PC-9 (cell line): ENCODE results near the gene HOXA1. TPM values are rescaled to one million over a fixed set of nuclear protein-coding genes. Genes with fewer than 3 reads are reported as not detected.

Experiments
- BruUV-seq: library from RNA; stranded (reverse); fragments of 400-500 nt; replicated peaks from 2 replicates; lab custom pipeline; 2021; lab: Mats Ljungman, UMichigan
- CTCF ChIA-PET: fragments of 300-600 bp; sonication (Branson Sonifier 250); formaldehyde crosslinking; loops from one replicate; lab custom pipeline; 2022; ENCODE audit warnings: antibody characterized with exemption; lab: Charles Lee
- POLR2A ChIA-PET: fragments of 300-600 bp; sonication (Branson Sonifier 250); formaldehyde crosslinking; loops from one replicate; lab custom pipeline; 2022; ENCODE audit warnings: antibody characterized with exemption; ENCODE audit not compliant: unreplicated experiment; lab: Charles Lee
- DNase-seq, 2 experiments: peaks; one replicate each; pipeline versions ENCODE4 v3.0.0 to v3.0.0-alpha.2; 2015 to 2022; ENCODE audit warnings: mixed read lengths in 1 of 2
- H2AFZ ChIP-seq: fragments of 200-600 bp; sonication (generic); 2 replicates; pipeline ENCODE4 v1.8.1; 2017; ENCODE audit warnings: antibody characterized with exemption
- H3F3A ChIP-seq: fragments of 200-600 bp; sonication (generic); 2 replicates; pipeline ENCODE4 v1.8.1; 2017; ENCODE audit warnings: antibody characterized with exemption, mild to moderate bottlenecking, low read depth; ENCODE audit not compliant: insufficient read depth
- H3K27ac ChIP-seq: fragments of 200-600 bp; sonication (generic); 2 replicates; pipeline ENCODE4 v1.6.1; 2016; ENCODE audit warnings: mixed run types
- H3K27me3 ChIP-seq: fragments of 200-600 bp; sonication (generic); 2 replicates; pipeline ENCODE4 v1.6.1; 2016; ENCODE audit warnings: low read depth, mixed run types; ENCODE audit not compliant: insufficient read depth
- H3K36me3 ChIP-seq: fragments of 200-600 bp; sonication (generic); 2 replicates; pipeline ENCODE4 v1.6.1; 2016; ENCODE audit warnings: low read depth, mixed run types
- H3K4me1 ChIP-seq: fragments of 200-600 bp; sonication (generic); replicated peaks from 2 replicates; pipeline ENCODE4 v1.6.1; 2016; ENCODE audit warnings: mixed run types; ENCODE audit not compliant: insufficient read depth
- H3K4me2 ChIP-seq: fragments of 200-600 bp; sonication (generic); 2 replicates; pipeline ENCODE4 v1.6.1; 2017; ENCODE audit warnings: mixed run types
- H3K4me3 ChIP-seq: fragments of 200-600 bp; sonication (generic); 2 replicates; pipeline ENCODE4 v1.6.1; 2016; ENCODE audit warnings: mixed run types
- H3K79me2 ChIP-seq: fragments of 200-600 bp; sonication (generic); 2 replicates; pipeline ENCODE4 v1.6.1; 2017; ENCODE audit warnings: low read depth, mixed run types
- H3K9me2 ChIP-seq: fragments of 200-600 bp; sonication (generic); 2 replicates; pipeline ENCODE4 v1.8.1; 2017; ENCODE audit warnings: mild to moderate bottlenecking; ENCODE audit not compliant: insufficient read depth
- H3K9me3 ChIP-seq: fragments of 200-600 bp; sonication (generic); 2 replicates; pipeline ENCODE4 v1.8.1; 2016; ENCODE audit warnings: low read depth; ENCODE audit not compliant: insufficient read depth
- H4K20me1 ChIP-seq: fragments of 200-600 bp; sonication (generic); 2 replicates; pipeline ENCODE4 v1.8.1; 2017; ENCODE audit not compliant: insufficient read depth
- CTCF ChIP-seq: fragments of 200-600 bp; sonication (generic); conservative IDR thresholded peaks from 2 replicates; pipeline ENCODE4 v1.6.1; 2017; ENCODE audit warnings: mixed run types, antibody characterized with exemption, mild to moderate bottlenecking, moderate library complexity
- EZH2 ChIP-seq: fragments of 200-600 bp; sonication (generic); IDR thresholded peaks from 2 replicates; pipeline ENCODE4 v1.8.0; 2017; ENCODE audit warnings: antibody characterized with exemption, low read depth
- intact Hi-C: fragments of 100-400 bp; cut with micrococcal nuclease; formaldehyde crosslinking; loops from one replicate; pipeline ENCODE4 v1.10.0; 2022; ENCODE audit not compliant: unreplicated experiment
- total RNA-seq: library from RNA; stranded (reverse); gene quantifications from 2 replicates; pipeline ENCODE4 v1.2.3, GENCODE V29; 2021

The HOXA1 gene
- total RNA-seq, 1 experiment from 2014 or later, result 2.2 TPM

- no peaks in the 10 kb centered on the region for H3K36me3 ChIP-seq
- H3K79me2 ChIP-seq, result no peaks in the 10 kb centered on the region
- BruUV-seq, result no TSS peak
- peaks cover 22% of the 10 kb centered on the region for H3F3A ChIP-seq
- TF ChIP-seq EZH2 (no peak), CTCF (no peak)
- peaks cover 63% of the 10 kb centered on the region for H3K4me1 ChIP-seq
- intact Hi-C loops, result loop anchor here (2.0 kb wide), 1 partner anchor 41 kb away; no protein-coding TSS in a partner anchor
- ChIA-PET POLR2A (interaction anchor here (0.6 to 0.7 kb wide), 3 partner anchors 29 to 42 kb away, joined by 3 to 5 read pairs (median 5); no protein-coding TSS in a partner anchor), CTCF (no interaction called here)
- peak; percentile 37 to 90 for DNase-seq
- peak overlapping the region; percentile 6; the same call in 1 of the 2 replicates for H3K4me3 ChIP-seq
- H3K4me2 ChIP-seq, result peak overlapping the region; percentile 64
- peaks cover 5% of the 10 kb centered on the region; the same call in 1 of the 2 replicates for H3K9me3 ChIP-seq
- peak overlapping the region; percentile 61 for H3K27ac ChIP-seq
- H3K27me3 ChIP-seq, result no peaks in the 10 kb centered on the region
- no peak overlapping the region for H2AFZ ChIP-seq
- H3K9me2 ChIP-seq, result no peaks in the 10 kb centered on the region
- H4K20me1 ChIP-seq, result no peaks in the 10 kb centered on the region
Observed at GRCh38 chr7:27071622-27072390, 24.0 kb downstream of the HOXA1 start.

- intact Hi-C loops, result no loop called here
Observed at GRCh38 chr7:27068259-27068658, 27.5 kb downstream of the HOXA1 start.

GRCh38 chr7:27066148-27066547, 29.7 kb downstream of the HOXA1 start:
- H3K4me1 ChIP-seq, result peaks cover 60% of the 10 kb centered on the region
- H3K36me3 ChIP-seq, result no peaks in the 10 kb centered on the region
- H3K9me2 ChIP-seq, result no peaks in the 10 kb centered on the region
- no peak overlapping the region for H2AFZ ChIP-seq
- H3K9me3 ChIP-seq, result no peaks in the 10 kb centered on the region
- peaks cover 22% of the 10 kb centered on the region for H3F3A ChIP-seq
- H3K27ac ChIP-seq, result peak overlapping the region; percentile 30
- CTCF ChIA-PET, result interaction anchor here (0.6 kb wide), 1 partner anchor 27 kb away, joined by 5 read pairs; no protein-coding TSS in a partner anchor
- TF ChIP-seq CTCF (no peak), EZH2 (no peak)
- peak in 1 of 2 experiments; percentile 90 for DNase-seq
- peak overlapping the region; percentile 32 for H3K4me2 ChIP-seq
- H3K4me3 ChIP-seq, result no peak overlapping the region
- no peaks in the 10 kb centered on the region for H3K79me2 ChIP-seq
- H4K20me1 ChIP-seq, result no peaks in the 10 kb centered on the region
- POLR2A ChIA-PET, result interaction anchor here (0.6 to 0.7 kb wide), 3 partner anchors 13 to 311 kb away, joined by 6 to 9 read pairs (median 7); no protein-coding TSS in a partner anchor
- no peaks in the 10 kb centered on the region for H3K27me3 ChIP-seq
- no TSS peak for BruUV-seq
- intact Hi-C loops, result loop anchor here (1.0 to 2.0 kb wide), 2 partner anchors 15 to 49 kb away; no protein-coding TSS in a partner anchor

More at GRCh38 chr7:27068259-27068658, 27.5 kb downstream of the HOXA1 start:
- no peak for TF ChIP-seq EZH2
- TF ChIP-seq CTCF, result no peak
- ChIA-PET CTCF (no interaction called here), POLR2A (no interaction called here)
- H3K4me1 ChIP-seq, result peaks cover 81% of the 10 kb centered on the region
- H3K36me3 ChIP-seq, result no peaks in the 10 kb centered on the region
- no peak overlapping the region for H2AFZ ChIP-seq
- H3F3A ChIP-seq, result peaks cover 41% of the 10 kb centered on the region
- no TSS peak for BruUV-seq
- DNase-seq, result no peak
- no peak overlapping the region for H3K4me2 ChIP-seq
- no peaks in the 10 kb centered on the region for H3K9me3 ChIP-seq
- H4K20me1 ChIP-seq, result no peaks in the 10 kb centered on the region
- H3K27me3 ChIP-seq, result no peaks in the 10 kb centered on the region
- H3K4me3 ChIP-seq, result no peak overlapping the region
- H3K9me2 ChIP-seq, result no peaks in the 10 kb centered on the region
- H3K79me2 ChIP-seq, result no peaks in the 10 kb centered on the region
- H3K27ac ChIP-seq, result no peak overlapping the region
